HG02571 (cell line): Measurements from ENCODE around the gene HOMER1.

Experiments
- ATAC-seq: cut with Tn5 transposase; IDR thresholded peaks from one replicate; pipeline ENCODE4 v1.9.1; 2021; ENCODE audit warnings: mild to moderate bottlenecking, moderate library complexity; ENCODE audit not compliant: unreplicated experiment

Gene HOMER1

GRCh38 chr5:79329453-79329852 is 184.5 kb downstream of the HOMER1 start:
- no peak for ATAC-seq
